Fibroblast of villous mesenchyme (primary cell): ENCODE results near the gene MAP4. TPM values are rescaled to one million over a fixed set of nuclear protein-coding genes. Genes with fewer than 3 reads are reported as not detected.
"Not testable (repeated sequence)": the region's sequence is repeated elsewhere in the genome, so short reads cannot be mapped to it uniquely, and the experiment has no call there.

ENCODE experiments used
- DNase-seq: peaks from one replicate; pipeline ENCODE4 v3.0.0-alpha.2; 2010; ENCODE audit warnings: low read depth
- H3K4me3 ChIP-seq: 2 replicates; pipeline ENCODE4 v1.5.1; 2011; ENCODE audit warnings: low read depth, mild to moderate bottlenecking, low read length
- total RNA-seq: library from RNA; depleted of rRNA; stranded (reverse); fragments of >200 nt; gene quantifications from 2 replicates; pipeline ENCODE4 v1.2.3, GENCODE V29; 2012
- TF ChIP-seq, protein P1 (sequence below): IDR thresholded peaks from 2 replicates; pipeline ENCODE4 v1.5.1; 2012; ENCODE audit warnings: low read depth, mild to moderate bottlenecking, low read length; ENCODE audit not compliant: insufficient read depth

The MAP4 gene
- total RNA-seq, 1 donor, result 111 TPM

DNA sequence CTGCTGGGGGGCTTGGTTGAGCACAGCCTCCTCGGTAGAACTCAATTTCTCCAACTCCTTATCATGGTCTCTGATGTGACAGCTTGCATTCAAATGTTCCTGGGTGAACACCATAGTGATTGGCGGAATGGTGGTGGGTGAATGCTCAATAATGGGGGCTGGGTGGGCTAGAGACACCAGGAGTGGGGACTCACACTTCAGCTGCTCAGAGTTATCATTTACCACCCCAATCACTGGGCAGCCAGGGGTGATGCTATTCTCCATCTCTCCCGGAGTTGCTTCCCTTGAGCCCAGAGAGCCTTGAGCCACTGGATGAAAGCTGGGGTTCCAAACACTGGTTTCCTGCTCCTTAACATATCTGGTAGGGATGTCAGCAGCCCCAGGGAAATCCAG, 124.6 kb downstream of the MAP4 start:
- no peak for DNase-seq
- H3K4me3 ChIP-seq, result no peak overlapping the region
- TF ChIP-seq, protein P1, sequence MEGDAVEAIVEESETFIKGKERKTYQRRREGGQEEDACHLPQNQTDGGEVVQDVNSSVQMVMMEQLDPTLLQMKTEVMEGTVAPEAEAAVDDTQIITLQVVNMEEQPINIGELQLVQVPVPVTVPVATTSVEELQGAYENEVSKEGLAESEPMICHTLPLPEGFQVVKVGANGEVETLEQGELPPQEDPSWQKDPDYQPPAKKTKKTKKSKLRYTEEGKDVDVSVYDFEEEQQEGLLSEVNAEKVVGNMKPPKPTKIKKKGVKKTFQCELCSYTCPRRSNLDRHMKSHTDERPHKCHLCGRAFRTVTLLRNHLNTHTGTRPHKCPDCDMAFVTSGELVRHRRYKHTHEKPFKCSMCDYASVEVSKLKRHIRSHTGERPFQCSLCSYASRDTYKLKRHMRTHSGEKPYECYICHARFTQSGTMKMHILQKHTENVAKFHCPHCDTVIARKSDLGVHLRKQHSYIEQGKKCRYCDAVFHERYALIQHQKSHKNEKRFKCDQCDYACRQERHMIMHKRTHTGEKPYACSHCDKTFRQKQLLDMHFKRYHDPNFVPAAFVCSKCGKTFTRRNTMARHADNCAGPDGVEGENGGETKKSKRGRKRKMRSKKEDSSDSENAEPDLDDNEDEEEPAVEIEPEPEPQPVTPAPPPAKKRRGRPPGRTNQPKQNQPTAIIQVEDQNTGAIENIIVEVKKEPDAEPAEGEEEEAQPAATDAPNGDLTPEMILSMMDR, result no peak

DNA sequence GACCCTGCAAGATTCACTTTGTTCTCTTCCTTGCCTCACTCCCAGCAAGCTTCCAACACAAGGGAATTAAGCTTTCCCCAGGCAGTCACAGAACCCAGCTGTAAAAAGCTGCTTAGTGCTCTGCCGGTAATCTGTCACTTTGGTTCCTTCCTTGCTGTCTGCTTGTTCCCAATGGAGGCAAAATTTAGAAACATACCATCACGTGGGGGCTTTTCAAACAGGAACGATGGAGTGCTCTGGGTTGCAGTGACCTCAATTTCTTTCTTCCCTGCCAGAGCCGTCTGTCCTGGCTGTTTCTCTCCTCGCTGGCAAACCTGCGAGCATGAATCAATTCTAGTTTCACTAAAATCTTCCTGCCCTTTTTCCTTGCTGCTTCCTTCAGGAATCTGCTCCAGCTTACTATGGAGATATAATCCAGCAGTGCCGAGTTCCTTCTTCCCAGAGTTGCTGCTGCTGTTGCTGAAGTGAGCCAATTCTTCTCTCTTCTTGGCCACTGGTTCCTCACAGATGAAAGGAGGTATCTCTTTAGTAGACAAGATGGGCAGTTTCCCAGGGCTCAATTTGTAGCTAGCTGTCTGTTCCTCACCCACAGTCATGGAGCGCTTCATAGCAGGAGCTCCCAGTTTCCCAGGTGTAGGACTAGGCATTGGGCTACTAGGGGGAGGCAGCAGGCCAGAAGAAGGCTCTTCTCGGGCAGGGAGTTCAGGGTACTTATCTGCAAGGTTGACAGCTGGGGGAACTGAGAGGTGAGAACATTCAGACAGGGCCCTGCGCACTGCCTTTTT, 125.2 kb downstream of the MAP4 start:
- peak; percentile 29 for DNase-seq
- no peak overlapping the region for H3K4me3 ChIP-seq
- TF ChIP-seq, protein P1, result no peak

DNA sequence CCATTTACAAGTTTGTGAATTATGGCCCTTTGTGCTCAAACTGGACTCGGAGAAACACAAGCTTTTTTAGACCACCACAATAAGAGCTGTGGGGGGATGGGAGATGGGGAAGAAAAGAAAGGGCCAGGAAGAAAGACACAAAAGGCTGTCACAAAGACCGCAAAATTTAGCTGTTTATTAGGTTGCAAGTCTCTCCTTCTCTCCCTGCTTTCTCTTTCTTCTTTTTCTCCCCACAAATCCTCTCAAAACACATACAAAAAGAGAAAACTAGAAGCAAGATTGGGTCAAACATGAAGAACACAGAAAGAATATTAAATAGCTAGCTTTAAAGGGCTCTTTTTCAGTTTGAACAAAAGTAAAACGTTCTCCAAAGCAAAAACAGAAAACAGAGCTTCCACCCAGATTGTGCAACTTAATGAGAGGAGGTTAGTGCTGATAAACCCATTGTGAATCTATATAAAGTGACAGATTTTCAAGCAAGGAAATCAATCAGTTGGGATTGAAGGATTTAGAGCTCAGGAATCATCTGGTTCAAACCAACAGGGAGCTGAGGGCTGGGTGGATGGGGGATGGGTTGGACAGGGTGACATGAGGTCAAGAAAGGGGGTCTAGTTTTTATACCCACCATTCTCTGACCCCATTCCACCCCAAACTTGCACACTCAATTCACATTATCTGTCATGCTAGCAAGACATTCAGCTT, 125.9 kb downstream of the MAP4 start:
- no peak overlapping the region for H3K4me3 ChIP-seq
- peak; percentile 25 for DNase-seq
- TF ChIP-seq, protein P1, result no peak

GRCh38 chr3:47888986-47889757, 127.0 kb downstream of the MAP4 start:
- no peak for DNase-seq
- TF ChIP-seq, protein P1, result no peak

GRCh38 chr3:47887991-47888390, 128.2 kb downstream of the MAP4 start:
- not testable (repeated sequence) for DNase-seq

More at GRCh38 chr3:47888986-47889757, 127.0 kb downstream of the MAP4 start:
- no peak overlapping the region for H3K4me3 ChIP-seq

DNA sequence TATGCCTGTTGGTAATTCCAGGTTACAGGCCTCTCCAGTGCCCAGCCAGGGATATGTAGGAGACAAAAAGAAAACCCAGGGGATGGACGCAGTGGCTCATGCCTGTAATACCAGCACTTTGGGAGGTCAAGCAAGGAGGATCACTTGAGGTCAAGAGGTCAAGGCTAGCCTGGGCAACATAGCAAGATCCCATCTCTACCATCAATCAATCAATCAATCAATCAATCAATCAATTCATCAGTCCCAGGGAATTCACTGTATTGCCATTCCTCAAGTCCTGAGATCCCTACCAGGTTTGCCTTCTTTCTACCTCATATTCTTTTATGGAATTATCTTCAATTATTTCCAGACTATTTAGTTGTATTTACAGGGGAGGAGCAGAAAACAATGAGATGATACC, 131.0 kb downstream of the MAP4 start:
- TF ChIP-seq, protein P1, result no peak
- DNase-seq, result no peak
- no peak overlapping the region for H3K4me3 ChIP-seq

More at GRCh38 chr3:47887991-47888390, 128.2 kb downstream of the MAP4 start:
- not testable (repeated sequence) for H3K4me3 ChIP-seq

GRCh38 chr3:47884603-47885002, 131.6 kb downstream of the MAP4 start:
- DNase-seq, result no peak
- TF ChIP-seq, protein P1, result no peak
- no peak overlapping the region for H3K4me3 ChIP-seq
